GM19099 (cell line): ENCODE data around the gene KIF1B.

Source experiments
- POLR2A ChIP-seq: IDR thresholded peaks from 3 replicates; pipeline ENCODE4 v1.6.1; 2011; ENCODE audit warnings: low read depth; ENCODE audit not compliant: insufficient read length; ENCODE audit errors: extremely low read depth

Gene KIF1B

GRCh38 chr1:10325521-10325920 is 115.2 kb downstream of the KIF1B start:
- TF ChIP-seq POLR2A, result no peak

- TF ChIP-seq POLR2A, result no peak
Observed at GRCh38 chr1:10326251-10326650, 115.9 kb downstream of the KIF1B start.

DNA sequence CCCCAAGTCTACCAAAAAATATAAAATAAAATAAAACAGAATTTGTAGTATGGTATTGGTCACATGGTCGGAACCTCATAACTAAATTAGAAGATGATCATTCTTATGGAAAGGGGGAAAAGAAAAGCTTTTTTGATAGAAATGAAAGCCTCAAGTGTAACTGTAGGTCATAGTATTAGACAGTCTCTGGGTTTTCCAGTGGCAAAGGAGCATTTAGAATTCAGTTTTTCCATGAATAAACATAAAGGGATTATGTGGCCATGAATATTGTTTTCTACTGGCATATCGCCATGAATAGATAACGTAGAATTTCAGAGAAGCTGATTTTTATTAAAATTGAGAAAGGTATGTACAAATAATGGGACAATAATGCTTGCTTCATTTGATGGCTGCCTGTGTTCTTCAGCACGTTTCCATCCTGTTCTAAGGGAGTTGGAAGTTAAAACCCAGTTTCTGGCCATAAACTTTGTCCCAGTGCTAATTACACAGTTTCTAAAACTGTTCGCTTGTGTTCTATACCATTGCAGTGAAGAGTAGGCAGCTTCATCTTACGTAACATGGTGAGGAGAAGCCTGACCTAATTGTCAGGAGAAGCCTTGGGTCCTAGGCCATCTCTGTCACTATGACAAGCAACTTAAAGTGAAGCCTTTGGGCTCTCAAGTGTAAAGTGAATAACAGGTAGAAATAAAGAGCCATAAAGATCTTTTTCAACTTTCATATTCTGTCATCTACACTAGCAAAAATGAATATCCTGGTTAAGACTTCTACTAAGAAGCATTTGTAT is 118.0 kb downstream of the KIF1B start:
- no peak for TF ChIP-seq POLR2A

DNA sequence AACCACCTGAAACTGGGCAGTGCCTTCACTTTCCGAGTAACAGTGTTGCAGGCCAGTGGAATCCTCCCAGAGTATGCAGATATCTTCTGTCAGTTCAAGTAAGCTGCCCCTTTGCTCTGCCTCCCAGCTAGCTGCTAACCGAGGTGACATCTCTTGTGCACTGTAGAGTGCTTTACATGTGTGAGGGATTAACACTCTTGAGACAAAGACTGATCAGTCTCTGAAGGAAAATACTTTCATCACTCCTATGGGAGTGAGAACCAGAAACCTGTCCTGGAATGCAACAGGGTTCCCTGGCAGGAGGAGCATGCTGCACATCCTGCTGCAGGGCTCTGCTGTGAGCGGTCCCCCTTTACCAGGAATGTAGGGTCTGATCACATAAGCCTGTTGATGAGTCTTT is 127.1 kb downstream of the KIF1B start:
- TF ChIP-seq POLR2A, result no peak

DNA sequence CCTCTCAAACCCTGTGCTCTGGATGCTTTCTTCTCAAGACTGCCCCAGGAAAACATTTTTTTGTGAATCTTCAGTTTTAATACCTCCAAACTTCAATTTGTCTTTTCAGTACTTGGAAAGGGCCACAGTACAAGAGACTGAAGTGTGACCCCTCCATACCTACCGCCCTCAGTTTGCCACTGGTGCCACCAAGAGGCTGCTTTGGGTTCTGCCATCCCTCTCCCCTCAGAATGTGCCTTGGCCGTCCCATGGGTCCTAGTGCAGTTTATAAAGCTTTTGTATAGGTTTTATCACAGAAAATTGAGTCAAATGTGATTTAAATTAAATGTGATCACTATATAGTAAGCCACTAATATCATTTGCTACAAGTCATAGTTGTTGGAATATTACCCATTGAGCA is 127.7 kb downstream of the KIF1B start:
- TF ChIP-seq POLR2A, result no peak

DNA sequence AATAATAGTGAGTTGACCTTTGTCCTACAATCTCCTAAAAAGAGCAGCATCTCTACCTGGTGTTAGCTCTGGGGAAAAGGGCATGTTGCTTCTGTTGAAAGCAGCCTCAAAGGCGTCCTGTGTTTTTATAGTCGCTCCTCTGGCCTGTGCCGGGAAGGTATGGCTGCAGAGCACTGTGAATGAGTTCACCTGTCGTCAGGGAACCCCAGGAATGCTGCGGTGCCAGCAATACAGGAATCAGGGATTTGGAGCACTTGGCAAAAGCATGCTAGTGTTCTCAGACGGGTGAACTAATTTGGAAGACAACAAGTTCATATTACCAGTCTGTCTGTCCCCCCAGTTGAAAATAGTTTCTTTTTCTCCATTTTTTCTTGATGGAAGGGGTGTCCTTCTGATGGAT is 128.2 kb downstream of the KIF1B start:
- TF ChIP-seq POLR2A, result no peak

- no peak for TF ChIP-seq POLR2A
Observed at GRCh38 chr1:10339036-10339567, 128.7 kb downstream of the KIF1B start.

- no peak for TF ChIP-seq POLR2A
Observed at GRCh38 chr1:10339815-10340214, 129.4 kb downstream of the KIF1B start.

- no peak for TF ChIP-seq POLR2A
Observed at GRCh38 chr1:10340930-10341590, 130.7 kb downstream of the KIF1B start.

DNA sequence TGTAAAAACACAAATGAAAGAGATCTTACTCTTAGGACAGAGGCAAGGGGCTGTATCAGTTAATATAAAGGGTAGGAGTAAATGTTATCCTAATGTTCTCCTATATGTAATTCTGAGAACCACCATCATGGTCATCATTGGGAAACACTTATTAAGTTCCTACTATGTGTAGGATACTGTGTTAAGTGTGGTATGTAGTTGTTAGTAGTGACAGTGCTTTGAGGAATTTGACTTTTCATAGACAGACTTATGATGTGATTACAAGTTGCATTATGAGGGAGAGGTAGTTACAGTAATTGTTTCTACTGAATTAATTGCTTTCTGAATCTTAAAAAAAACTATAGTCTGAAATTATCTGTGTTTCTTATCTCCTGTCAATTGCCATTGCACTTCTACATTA is 136.7 kb downstream of the KIF1B start:
- TF ChIP-seq POLR2A, result no peak

DNA sequence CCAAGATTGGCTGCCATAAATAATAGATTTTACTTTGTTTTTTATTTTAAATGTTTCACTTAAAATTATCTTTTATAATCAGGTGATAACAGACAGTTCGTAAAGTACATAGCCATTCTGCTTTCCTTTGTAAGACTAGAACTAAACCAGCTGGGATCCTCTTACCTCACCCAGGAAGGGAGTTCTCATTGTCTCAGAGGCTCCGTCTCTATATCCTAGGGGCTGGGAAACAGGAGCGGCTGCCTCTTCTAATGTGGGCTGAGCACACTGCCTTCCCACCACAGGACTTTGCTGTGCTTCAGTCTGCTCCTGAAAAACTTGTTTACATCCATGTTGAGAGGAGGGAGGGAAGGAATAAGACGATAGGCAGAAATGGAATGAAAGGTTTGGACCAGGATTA is 142.9 kb downstream of the KIF1B start:
- no peak for TF ChIP-seq POLR2A

DNA sequence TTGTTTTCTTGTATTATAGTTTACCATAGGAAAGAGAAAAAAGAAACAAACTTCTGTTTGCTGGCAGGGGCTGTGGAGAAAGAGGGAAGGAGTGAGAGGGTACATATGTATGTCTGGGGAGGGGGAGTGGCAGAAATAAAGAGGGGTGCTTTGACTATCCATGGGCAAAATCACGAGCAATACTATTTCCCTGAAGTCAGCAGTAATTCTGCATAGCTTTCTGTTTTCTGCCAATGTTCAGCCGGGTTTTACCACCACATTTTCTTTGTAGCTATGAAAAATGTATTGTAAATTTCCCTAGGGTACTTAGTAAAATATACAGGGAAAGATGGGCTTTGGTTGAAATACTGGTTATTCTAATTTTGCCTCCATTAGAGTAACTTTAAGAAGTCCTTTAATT is 143.3 kb downstream of the KIF1B start:
- no peak for TF ChIP-seq POLR2A

DNA sequence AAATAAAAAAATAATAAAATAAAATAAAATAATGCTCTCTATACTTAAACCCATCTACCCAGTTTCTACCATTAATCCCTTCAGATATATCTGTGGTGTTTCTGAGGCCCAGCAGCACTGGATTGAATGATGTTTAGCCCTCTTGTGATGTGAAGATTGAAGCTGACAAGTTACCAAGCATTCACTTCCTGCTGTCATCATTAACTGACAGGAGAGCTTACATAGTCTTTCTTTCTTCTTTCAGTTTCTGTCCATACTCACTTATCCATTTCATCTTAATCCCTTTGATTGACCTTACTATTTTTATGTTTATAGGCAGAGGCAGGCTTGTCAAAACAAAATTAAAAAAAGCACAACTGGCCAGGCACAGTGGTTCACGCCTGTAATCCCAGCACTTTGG is 149.7 kb downstream of the KIF1B start:
- TF ChIP-seq POLR2A, result no peak

DNA sequence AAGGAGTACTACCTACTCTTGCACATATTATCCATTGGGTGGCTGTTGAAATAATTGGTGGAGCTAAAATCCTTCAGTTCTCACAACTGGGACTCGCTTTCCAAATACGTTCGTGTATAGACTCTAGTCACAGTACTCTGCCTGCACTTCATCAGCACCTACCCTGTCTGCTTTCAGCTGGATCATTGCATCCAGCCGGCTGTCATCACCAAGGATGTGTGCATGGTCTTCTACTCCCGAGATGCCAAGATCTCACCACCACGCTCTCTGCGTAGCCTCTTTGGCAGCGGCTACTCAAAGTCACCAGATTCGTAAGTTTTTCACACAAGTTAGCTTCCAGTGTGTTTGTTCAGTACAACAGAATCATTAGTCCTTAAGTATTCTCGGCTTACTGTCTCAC is 151.1 kb downstream of the KIF1B start:
- no peak for TF ChIP-seq POLR2A

- TF ChIP-seq POLR2A, result no peak
Observed at GRCh38 chr1:10368194-10368593, 157.8 kb downstream of the KIF1B start.

- TF ChIP-seq POLR2A, result no peak
Observed at GRCh38 chr1:10374442-10374860, 164.1 kb downstream of the KIF1B start.
